ENCODE results near the gene SCTR.
A peak's percentile ranks its signal among the peaks of the same experiment; 100 is the strongest.

SCTR gene

DNA sequence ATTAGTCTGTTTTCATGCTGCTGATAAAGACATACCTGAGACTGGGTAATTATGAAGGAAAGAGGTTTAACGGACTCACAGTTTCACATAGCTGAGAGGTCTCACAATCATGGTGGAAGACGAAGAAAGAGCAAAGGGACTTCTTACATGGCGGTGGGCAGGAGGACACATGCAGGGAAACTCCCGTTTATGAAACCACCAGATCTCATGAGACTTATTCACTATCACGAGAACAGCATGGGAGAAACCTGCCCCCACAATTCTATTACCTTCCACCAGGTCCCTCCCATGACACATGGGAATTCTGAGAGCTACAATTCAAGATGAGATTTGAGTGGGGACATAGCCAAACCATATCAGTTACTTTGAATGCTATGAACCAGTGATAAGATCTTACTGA, 44.1 kb downstream of the SCTR start:
- TF ChIP-seq, protein P1, sequence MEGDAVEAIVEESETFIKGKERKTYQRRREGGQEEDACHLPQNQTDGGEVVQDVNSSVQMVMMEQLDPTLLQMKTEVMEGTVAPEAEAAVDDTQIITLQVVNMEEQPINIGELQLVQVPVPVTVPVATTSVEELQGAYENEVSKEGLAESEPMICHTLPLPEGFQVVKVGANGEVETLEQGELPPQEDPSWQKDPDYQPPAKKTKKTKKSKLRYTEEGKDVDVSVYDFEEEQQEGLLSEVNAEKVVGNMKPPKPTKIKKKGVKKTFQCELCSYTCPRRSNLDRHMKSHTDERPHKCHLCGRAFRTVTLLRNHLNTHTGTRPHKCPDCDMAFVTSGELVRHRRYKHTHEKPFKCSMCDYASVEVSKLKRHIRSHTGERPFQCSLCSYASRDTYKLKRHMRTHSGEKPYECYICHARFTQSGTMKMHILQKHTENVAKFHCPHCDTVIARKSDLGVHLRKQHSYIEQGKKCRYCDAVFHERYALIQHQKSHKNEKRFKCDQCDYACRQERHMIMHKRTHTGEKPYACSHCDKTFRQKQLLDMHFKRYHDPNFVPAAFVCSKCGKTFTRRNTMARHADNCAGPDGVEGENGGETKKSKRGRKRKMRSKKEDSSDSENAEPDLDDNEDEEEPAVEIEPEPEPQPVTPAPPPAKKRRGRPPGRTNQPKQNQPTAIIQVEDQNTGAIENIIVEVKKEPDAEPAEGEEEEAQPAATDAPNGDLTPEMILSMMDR (IDR thresholded peaks at IDR 0.05; ENCODE audit: low read depth, low read length) = no peak
- H3K36me3 ChIP-seq = no peaks in the 10 kb centered on the region
- H3K27me3 ChIP-seq = no peaks in the 10 kb centered on the region
- H3K4me1 ChIP-seq = peaks cover 3% of the 10 kb centered on the region
- no peak for DNase-seq
- H3K9me3 ChIP-seq = no peaks in the 10 kb centered on the region
- H3K4me3 ChIP-seq (ENCODE audit: low read depth, low read length) = no peak overlapping the region

DNA sequence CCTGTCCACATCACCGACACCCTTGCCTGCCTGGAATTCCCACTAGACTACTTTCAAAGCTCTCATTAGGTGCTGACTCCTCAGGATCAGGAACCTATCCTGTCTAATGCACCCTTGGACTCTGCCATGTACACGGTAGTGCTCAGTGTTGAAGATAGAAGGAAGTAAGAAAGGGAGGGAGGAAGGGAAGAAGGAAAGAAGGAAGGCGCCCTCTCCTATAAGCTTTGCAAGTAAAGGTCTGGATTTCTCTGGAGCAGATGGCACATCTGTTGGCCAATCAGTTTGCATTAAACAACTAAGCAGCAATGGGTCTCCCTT, 45.3 kb downstream of the SCTR start:
- Histone ChIP-seq H3K27me3 (no peaks in the 10 kb centered on the region), H3K4me1 (peaks cover 3% of the 10 kb centered on the region), H3K9me3 (no peaks in the 10 kb centered on the region), H3K4me3 (ENCODE audit: low read depth, low read length) (no peak overlapping the region), H3K36me3 (no peaks in the 10 kb centered on the region)
- TF ChIP-seq, protein P1 (IDR thresholded peaks at IDR 0.05; ENCODE audit: low read depth, low read length) = no peak
- no peak for DNase-seq

DNA sequence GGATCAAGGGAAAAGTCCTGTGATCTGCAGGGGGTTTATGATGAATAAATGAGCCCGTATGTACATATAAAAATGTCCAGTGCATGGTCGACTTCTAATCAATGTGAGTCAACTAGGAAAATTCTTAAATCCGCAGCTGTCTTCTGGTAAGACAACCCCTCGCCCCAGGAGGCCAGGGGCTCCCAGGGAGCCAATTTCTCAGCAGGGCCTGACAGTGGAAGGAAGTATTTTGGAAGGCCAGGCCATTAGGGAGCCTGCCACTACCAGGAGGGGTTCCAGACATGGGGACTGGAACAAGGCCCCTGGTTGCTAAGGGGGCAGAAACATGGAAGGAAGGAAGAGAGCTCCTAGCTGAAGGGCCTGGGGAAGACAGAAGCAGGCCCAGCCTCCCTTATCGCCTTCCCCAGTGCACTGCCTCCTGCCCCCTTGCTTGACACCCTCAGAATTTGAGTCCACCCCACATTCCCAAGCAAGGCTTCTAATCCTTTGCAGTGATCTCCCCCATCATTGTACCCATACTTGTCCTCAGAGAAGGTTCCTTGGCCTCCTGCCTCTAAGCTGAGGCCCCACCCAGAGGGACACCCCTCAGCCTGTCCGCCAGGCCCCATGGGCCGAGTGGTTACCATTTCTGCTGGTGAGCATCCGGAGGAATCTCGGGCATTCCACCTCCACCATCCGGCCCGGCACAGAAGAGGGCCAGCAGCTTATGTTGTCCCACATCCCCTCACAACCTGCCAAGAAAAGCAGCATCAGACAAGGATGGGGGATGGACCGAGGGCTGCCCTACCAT, 45.9 kb downstream of the SCTR start:
- Histone ChIP-seq H3K9me3 (no peaks in the 10 kb centered on the region), H3K4me1 (peaks cover 3% of the 10 kb centered on the region), H3K36me3 (no peaks in the 10 kb centered on the region), H3K4me3 (ENCODE audit: low read depth, low read length) (no peak overlapping the region), H3K27me3 (no peaks in the 10 kb centered on the region)
- TF ChIP-seq, protein P1 (IDR thresholded peaks at IDR 0.05; ENCODE audit: low read depth, low read length) = no peak
- DNase-seq = no peak

DNA sequence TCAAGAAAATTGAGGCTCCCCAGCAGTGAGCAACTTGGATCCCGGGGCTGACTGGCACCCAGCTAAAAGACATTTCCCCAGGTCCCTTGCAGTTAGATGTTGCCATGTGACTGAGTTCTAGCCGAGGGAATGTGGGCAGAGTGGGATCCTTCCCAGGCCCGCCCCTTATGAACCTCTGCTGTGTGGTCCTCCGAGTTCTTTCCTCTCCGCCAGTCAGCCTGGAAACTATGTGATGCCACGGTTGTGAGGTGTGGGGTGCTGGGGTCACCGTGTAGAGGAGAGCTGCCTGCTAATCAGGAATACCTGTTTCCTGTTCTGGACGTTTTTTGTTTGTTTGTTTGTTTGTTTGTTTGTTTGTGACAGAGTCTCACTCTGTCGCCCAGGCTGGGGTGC, 47.2 kb downstream of the SCTR start:
- Histone ChIP-seq H3K36me3 (no peaks in the 10 kb centered on the region), H3K9me3 (no peaks in the 10 kb centered on the region), H3K4me1 (peaks cover 3% of the 10 kb centered on the region; the same call in 1 of the 2 replicates), H3K4me3 (ENCODE audit: low read depth, low read length) (no peak overlapping the region), H3K27me3 (no peaks in the 10 kb centered on the region)
- TF ChIP-seq, protein P1 (IDR thresholded peaks at IDR 0.05; ENCODE audit: low read depth, low read length) = no peak
- DNase-seq = no peak

DNA sequence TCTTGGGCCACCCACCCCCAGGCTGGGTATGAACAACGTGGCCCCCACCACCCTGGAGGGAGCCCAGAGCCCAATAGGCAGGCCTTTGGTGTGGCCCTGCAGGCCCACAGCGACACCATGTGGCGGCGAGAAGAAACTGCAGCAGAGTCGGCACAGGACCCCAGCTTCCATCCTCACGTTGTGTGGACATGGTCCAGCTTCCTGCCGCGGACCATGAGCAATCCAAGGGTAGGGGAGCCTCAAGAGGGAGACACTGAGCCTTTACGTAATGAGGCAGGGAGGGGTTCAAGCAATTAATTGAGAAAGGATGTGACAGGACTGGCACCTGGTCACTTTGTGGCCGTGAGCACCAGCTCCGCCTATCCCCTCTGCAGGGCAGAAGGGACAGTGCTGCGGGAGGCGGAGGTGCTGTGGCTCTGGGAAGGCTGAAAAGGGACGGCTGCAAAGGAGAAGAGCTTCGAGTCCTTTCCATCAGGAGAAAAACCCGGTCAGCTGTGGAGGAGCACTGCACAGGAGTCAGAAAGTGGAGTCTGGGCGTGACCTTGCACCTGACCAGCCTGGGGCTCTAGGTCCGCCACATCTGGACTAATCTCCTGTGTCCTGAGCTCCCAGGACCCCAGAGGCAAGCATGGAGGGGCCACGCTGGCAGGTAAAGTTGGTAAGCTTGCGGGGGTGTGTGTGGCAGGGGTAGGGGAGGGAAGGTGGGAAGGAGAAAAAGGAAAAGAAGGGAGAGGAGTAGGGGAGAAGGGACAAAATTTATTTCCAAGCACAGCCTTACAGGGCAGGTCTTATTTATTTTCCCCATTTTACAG, 47.8 kb downstream of the SCTR start:
- DNase-seq = peak; percentile 45
- Histone ChIP-seq H3K4me3 (ENCODE audit: low read depth, low read length) (peak overlapping the region; percentile 34; the same call in 1 of the 2 replicates), H3K36me3 (no peaks in the 10 kb centered on the region), H3K9me3 (no peaks in the 10 kb centered on the region), H3K27me3 (no peaks in the 10 kb centered on the region), H3K4me1 (peaks cover 3% of the 10 kb centered on the region; the same call in 1 of the 2 replicates)
- TF ChIP-seq, protein P1 (IDR thresholded peaks at IDR 0.05; ENCODE audit: low read depth, low read length) = peak; percentile 81

DNA sequence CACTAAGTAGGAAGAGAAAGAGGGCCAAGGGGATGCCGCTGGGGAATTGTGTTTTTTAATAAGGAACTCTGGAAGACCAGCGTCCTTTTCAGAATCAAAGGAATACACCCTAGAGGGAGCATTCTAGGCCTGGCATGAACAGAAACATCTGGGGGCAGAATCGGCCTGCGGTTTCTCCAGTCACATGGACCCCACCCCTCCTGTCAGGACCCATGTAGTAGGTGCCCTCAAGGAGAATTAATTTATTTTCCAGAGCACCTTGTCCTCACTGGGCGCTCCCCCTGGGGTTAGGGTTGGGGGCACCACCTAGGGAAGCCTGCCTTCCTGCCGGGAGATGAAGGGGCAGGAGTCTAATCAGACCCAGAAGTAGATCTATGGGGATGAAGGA, 48.4 kb downstream of the SCTR start:
- H3K9me3 ChIP-seq = no peaks in the 10 kb centered on the region
- no peak for DNase-seq
- H3K4me3 ChIP-seq (ENCODE audit: low read depth, low read length) = no peak overlapping the region
- H3K36me3 ChIP-seq = no peaks in the 10 kb centered on the region
- H3K4me1 ChIP-seq = peaks cover 3% of the 10 kb centered on the region; the same call in 1 of the 2 replicates
- no peaks in the 10 kb centered on the region for H3K27me3 ChIP-seq
- TF ChIP-seq, protein P1 (IDR thresholded peaks at IDR 0.05; ENCODE audit: low read depth, low read length) = no peak
